ENCODE data around the gene PLD5. TPM values are rescaled to one million over a fixed set of nuclear protein-coding genes. Genes with fewer than 3 reads are reported as not detected.

PLD5 gene
- total and polyA plus RNA-seq, 5 experiments from 2014 or later = 0.22 TPM; not detected in 4

DNA sequence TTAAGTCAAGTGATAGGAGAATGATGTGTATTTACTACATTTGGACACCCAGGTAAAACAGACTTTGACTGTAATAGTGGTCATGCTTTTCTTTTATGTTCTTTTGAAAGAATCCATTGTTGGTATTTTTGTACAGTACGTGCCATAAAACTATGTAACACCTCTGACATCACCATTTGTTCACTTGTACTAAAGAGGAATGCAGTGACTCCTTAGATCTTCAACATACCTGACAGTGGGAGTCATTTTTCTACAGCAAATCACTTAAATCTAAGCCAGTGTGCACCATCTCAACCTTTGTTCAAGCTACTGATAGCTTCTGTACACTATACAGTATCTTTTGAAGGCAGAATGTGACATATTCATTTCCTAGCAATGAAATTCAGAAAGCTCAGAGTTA lies 6.3 kb upstream of the PLD5 start:
- POLR2A ChIA-PET = no interaction called here
- DNase-seq = no peak
- peaks cover 0 to 4% (median 0%) of the 10 kb centered on the region in 9 donors for H3K9me3 Mint-ChIP-seq

DNA sequence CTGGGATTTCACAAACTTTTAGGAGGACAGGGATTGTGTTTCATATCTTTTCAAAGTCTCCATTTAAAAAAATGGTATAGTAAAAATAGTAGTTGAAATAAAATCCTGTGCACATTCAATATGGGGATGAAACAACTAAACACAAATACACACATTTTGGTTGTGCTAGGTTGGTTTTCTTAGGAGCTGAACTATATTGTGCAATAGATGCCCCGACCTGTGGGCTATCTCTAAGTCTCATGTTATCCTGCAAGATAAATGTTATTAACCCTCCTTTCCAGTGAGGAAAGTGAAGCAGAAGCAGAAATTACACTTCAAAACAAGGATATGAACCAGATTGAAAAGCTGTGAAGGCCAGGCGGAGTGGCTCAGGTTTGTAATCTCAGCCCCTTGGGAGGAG lies 1.3 kb upstream of the PLD5 start:
- no peak for DNase-seq
- H3K4me3 Mint-ChIP-seq = peak overlapping the region in 9 of 10 donors; percentile 16 to 81 (median 62)
- H3K27ac Mint-ChIP-seq = peak overlapping the region in 1 of 10 donors; percentile 30
- H3K4me1 Mint-ChIP-seq = peaks cover 1 to 18% (median 14%) of the 10 kb centered on the region in 4 donors
- H3K36me3 Mint-ChIP-seq = peaks cover 0 to 4% (median 3%) of the 10 kb centered on the region in 3 donors
- H3K27me3 Mint-ChIP-seq = peaks cover 25 to 54% (median 39%) of the 10 kb centered on the region in 5 donors
- POLR2A ChIA-PET = no interaction called here
- H3K9me3 Mint-ChIP-seq = no peaks in the 10 kb centered on the region
- ATAC-seq = no peak

More for the DNA sequence above, 6.3 kb upstream of the PLD5 start:
- no peak overlapping the region for H3K4me3 Mint-ChIP-seq
- ATAC-seq = no peak
- peaks cover 13 to 35% (median 16%) of the 10 kb centered on the region in 5 donors for H3K27me3 Mint-ChIP-seq
- no peak overlapping the region for H3K27ac Mint-ChIP-seq
- peaks cover 0 to under 1% (median 0%) of the 10 kb centered on the region in 4 donors for H3K4me1 Mint-ChIP-seq
- peaks cover 0 to 2% (median 0%) of the 10 kb centered on the region in 3 donors for H3K36me3 Mint-ChIP-seq

DNA sequence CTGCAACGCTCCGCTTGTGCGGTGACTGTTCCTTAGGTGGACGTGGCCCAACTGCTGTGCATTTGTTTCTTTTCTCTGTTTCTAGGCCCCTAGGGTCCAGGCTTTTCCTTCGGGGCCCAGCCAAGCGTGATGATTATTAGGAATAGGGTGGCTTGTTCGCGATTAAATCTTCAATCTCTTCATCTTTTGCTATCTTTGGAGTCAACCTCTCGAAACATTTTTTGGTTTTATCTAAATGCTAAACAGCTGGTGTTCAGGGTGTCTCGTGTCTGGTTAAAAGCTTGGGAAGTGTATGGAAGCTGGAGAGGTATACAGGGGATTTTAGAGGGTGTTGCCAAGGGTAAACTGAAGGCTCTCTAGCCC lies 844 bp upstream of the PLD5 start:
- ATAC-seq = no peak
- Mint-ChIP-seq H3K27me3 (peaks cover 25 to 58% (median 42%) of the 10 kb centered on the region in 5 donors), H3K27ac (peak overlapping the region in 1 of 10 donors; percentile 30), H3K36me3 (peaks cover 0 to 4% (median 3%) of the 10 kb centered on the region in 3 donors), H3K4me3 (peak overlapping the region; percentile 16 to 81 (median 61)), H3K9me3 (peaks cover 0 to under 1% (median 0%) of the 10 kb centered on the region in 9 donors), H3K4me1 (peaks cover 1 to 18% (median 14%) of the 10 kb centered on the region in 4 donors)
- no peak for DNase-seq
- POLR2A ChIA-PET = no interaction called here

- Mint-ChIP-seq H3K4me1 (peaks cover 1 to 18% (median 14%) of the 10 kb centered on the region in 4 donors), H3K36me3 (peaks cover 0 to 4% (median 3%) of the 10 kb centered on the region in 3 donors), H3K27ac (peak overlapping the region in 1 of 10 donors; percentile 21), H3K27me3 (peaks cover 22 to 72% (median 43%) of the 10 kb centered on the region in 5 donors), H3K9me3 (peaks cover 0 to 2% (median 0%) of the 10 kb centered on the region in 9 donors), H3K4me3 (peak overlapping the region in 9 of 10 donors; percentile 4 to 64 (median 52))
- POLR2A ChIA-PET = no interaction called here
- ATAC-seq = no peak
- no peak for DNase-seq
These were observed 552 bp downstream of the PLD5 start for GRCh38 chr1:242523719-242524570.

DNA sequence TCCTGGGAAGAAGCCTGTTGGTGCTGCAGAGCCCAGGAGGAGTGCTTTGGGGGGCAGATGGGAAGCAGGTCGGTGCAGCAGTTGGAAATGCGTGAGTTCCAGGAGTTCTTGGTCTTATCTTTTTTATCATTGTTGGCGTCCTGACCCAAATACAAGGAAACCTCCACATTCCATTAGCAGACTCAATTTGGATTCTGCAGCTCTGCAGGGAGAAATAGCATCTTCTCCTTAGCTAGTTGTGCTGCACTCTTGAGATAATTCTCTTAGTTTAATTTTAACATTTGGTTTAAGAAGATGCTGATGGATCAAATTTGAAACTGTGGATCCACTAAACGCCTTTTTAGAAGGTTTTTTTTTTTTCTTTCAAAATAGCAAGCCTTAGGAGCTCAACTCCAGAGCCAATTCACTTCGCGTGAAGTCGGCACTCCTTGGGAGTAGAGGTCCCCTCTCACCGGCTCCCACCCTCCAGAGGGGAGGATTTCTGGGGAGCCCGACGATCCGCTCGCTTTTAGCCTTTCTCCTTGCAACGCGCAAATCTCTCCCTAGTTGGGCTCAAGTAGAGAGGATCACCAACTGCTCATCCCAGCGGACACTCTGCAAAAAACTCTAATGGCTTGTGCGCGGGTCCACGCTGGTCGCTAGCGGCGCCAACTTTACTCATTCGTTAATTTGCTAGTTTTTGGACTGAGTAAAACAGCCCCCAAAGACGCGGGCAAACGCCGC lies 1.3 kb downstream of the PLD5 start:
- peaks cover 0 to 2% (median 0%) of the 10 kb centered on the region in 9 donors for H3K9me3 Mint-ChIP-seq
- H3K27ac Mint-ChIP-seq = peak overlapping the region in 1 of 10 donors; percentile 21
- peaks cover 1 to 18% (median 14%) of the 10 kb centered on the region in 4 donors for H3K4me1 Mint-ChIP-seq
- DNase-seq = no peak
- POLR2A ChIA-PET = no interaction called here
- peaks cover 0 to 4% (median 3%) of the 10 kb centered on the region in 3 donors for H3K36me3 Mint-ChIP-seq
- H3K4me3 Mint-ChIP-seq = peak overlapping the region in 8 of 10 donors; percentile 4 to 64 (median 48)
- H3K27me3 Mint-ChIP-seq = peaks cover 22 to 74% (median 43%) of the 10 kb centered on the region in 5 donors
- no peak for ATAC-seq

GRCh38 chr1:242522304-242522945 lies 2.1 kb downstream of the PLD5 start:
- H3K4me3 Mint-ChIP-seq = peak overlapping the region in 4 of 10 donors; percentile 26 to 57 (median 39)
- peaks cover 20 to 74% (median 44%) of the 10 kb centered on the region in 5 donors for H3K27me3 Mint-ChIP-seq
- peaks cover 1 to 18% (median 14%) of the 10 kb centered on the region in 4 donors for H3K4me1 Mint-ChIP-seq

GRCh38 chr1:242515555-242515954 lies 8.9 kb downstream of the PLD5 start:
- ATAC-seq (no peak), DNase-seq (no peak)
- H3K27ac Mint-ChIP-seq = no peak overlapping the region

More at GRCh38 chr1:242522304-242522945, 2.1 kb downstream of the PLD5 start:
- Mint-ChIP-seq H3K9me3 (peaks cover 0 to 6% (median 0%) of the 10 kb centered on the region in 9 donors), H3K36me3 (peaks cover 0 to 4% (median 3%) of the 10 kb centered on the region in 3 donors), H3K27ac (no peak overlapping the region)
- POLR2A ChIA-PET = no interaction called here
- ATAC-seq (no peak), DNase-seq (no peak)

DNA sequence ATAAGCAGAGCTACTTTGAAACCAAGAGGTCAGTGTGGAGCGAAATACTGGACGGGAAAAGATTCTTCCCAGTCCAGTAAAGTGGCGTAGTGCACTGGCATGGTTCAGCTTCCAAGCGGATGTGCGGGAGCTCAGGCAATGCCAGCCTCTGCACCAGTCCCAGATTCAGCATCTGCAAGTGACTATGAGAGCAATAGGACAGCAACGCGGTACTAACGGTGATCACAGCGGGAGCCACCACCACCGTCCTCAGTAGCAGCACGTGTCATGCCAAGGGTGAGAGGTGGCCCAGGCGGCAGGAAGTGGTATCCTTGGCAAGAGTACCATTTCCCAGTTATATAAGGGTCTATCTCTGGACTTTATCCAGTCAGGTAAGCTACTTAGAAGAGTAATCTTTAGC lies 17.8 kb downstream of the PLD5 start:
- DNase-seq (no peak), ATAC-seq (no peak)
- Mint-ChIP-seq H3K4me3 (no peak overlapping the region), H3K27ac (no peak overlapping the region), H3K9me3 (peaks cover 0 to 3% (median 0%) of the 10 kb centered on the region in 9 donors), H3K36me3 (no peaks in the 10 kb centered on the region), H3K27me3 (peaks cover 4 to 38% (median 9%) of the 10 kb centered on the region in 5 donors), H3K4me1 (no peaks in the 10 kb centered on the region)
- POLR2A ChIA-PET = no interaction called here

More at GRCh38 chr1:242515555-242515954, 8.9 kb downstream of the PLD5 start:
- no peak overlapping the region for H3K4me3 Mint-ChIP-seq
- POLR2A ChIA-PET = no interaction called here
- H3K27me3 Mint-ChIP-seq = peaks cover 2 to 30% (median 8%) of the 10 kb centered on the region in 5 donors
- H3K4me1 Mint-ChIP-seq = no peaks in the 10 kb centered on the region
- H3K36me3 Mint-ChIP-seq = no peaks in the 10 kb centered on the region
- peaks cover 0 to 10% (median 0%) of the 10 kb centered on the region in 9 donors for H3K9me3 Mint-ChIP-seq

DNA sequence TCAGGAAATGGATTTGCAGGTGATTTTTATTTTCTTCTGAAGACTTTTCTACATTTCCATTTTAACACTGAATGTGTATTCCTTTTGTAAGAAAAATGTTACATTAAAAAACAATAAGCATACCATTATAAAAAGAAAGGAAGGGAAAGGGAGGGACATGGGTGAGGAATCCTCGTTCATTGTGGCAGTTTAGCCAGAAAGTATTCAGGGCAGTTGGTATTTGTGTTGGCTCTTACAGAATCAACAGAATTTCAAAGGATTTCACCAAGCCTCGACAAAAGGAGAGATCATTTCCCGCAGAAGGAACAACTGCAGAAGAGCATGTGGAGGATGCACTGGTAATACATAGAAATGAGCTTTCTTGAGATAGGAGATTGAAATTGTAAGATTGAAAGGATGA lies 35.0 kb downstream of the PLD5 start:
- no peak overlapping the region for H3K4me3 Mint-ChIP-seq
- no peak for DNase-seq
- no peaks in the 10 kb centered on the region for H3K4me1 Mint-ChIP-seq
- POLR2A ChIA-PET = no interaction called here
- no peak overlapping the region for H3K27ac Mint-ChIP-seq
- peaks cover 0 to 24% (median 6%) of the 10 kb centered on the region in 5 donors for H3K27me3 Mint-ChIP-seq
- no peak for ATAC-seq
- peaks cover 0 to 9% (median 2%) of the 10 kb centered on the region in 9 donors for H3K9me3 Mint-ChIP-seq
- H3K36me3 Mint-ChIP-seq = no peaks in the 10 kb centered on the region

GRCh38 chr1:242477944-242478343 lies 46.6 kb downstream of the PLD5 start:
- no peak for DNase-seq
- Mint-ChIP-seq H3K27ac (no peak overlapping the region), H3K36me3 (no peaks in the 10 kb centered on the region), H3K4me1 (no peaks in the 10 kb centered on the region), H3K9me3 (peaks cover 0 to 10% (median 0%) of the 10 kb centered on the region in 9 donors), H3K27me3 (peaks cover 0 to 24% (median 8%) of the 10 kb centered on the region in 5 donors), H3K4me3 (no peak overlapping the region)
- POLR2A ChIA-PET = no interaction called here
- no peak for ATAC-seq

- no peak overlapping the region for H3K4me3 Mint-ChIP-seq
- peaks cover 0 to 3% (median 0%) of the 10 kb centered on the region in 4 donors for H3K4me1 Mint-ChIP-seq
- H3K27ac Mint-ChIP-seq = no peak overlapping the region
- H3K36me3 Mint-ChIP-seq = no peaks in the 10 kb centered on the region
- H3K27me3 Mint-ChIP-seq = peaks cover 1 to 8% (median 7%) of the 10 kb centered on the region in 5 donors
- H3K9me3 Mint-ChIP-seq = peaks cover 0 to 3% (median 0%) of the 10 kb centered on the region in 9 donors
- DNase-seq (no peak), ATAC-seq (no peak)
- POLR2A ChIA-PET = no interaction called here
These were observed 53.7 kb downstream of the PLD5 start for GRCh38 chr1:242470774-242471173.

- no peaks in the 10 kb centered on the region for H3K36me3 Mint-ChIP-seq
- peaks cover 2 to 8% (median 5%) of the 10 kb centered on the region in 5 donors for H3K27me3 Mint-ChIP-seq
- no peak overlapping the region for H3K4me3 Mint-ChIP-seq
- no peak for ATAC-seq
- H3K27ac Mint-ChIP-seq = no peak overlapping the region
- H3K4me1 Mint-ChIP-seq = peaks cover 0 to 3% (median 0%) of the 10 kb centered on the region in 4 donors
- H3K9me3 Mint-ChIP-seq = no peaks in the 10 kb centered on the region
- POLR2A ChIA-PET = no interaction called here
- DNase-seq = no peak
These were observed 55.7 kb downstream of the PLD5 start for GRCh38 chr1:242468784-242469183.
